ENCODE data around the gene LEF1.

- TF ChIP-seq, protein P1, sequence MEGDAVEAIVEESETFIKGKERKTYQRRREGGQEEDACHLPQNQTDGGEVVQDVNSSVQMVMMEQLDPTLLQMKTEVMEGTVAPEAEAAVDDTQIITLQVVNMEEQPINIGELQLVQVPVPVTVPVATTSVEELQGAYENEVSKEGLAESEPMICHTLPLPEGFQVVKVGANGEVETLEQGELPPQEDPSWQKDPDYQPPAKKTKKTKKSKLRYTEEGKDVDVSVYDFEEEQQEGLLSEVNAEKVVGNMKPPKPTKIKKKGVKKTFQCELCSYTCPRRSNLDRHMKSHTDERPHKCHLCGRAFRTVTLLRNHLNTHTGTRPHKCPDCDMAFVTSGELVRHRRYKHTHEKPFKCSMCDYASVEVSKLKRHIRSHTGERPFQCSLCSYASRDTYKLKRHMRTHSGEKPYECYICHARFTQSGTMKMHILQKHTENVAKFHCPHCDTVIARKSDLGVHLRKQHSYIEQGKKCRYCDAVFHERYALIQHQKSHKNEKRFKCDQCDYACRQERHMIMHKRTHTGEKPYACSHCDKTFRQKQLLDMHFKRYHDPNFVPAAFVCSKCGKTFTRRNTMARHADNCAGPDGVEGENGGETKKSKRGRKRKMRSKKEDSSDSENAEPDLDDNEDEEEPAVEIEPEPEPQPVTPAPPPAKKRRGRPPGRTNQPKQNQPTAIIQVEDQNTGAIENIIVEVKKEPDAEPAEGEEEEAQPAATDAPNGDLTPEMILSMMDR (IDR thresholded peaks at IDR 0.05): no peak
- TF ChIP-seq POLR2A (IDR thresholded peaks at IDR 0.05; ENCODE audit: low read depth) (no peak), POLR2AphosphoS5 (IDR thresholded peaks at IDR 0.05) (no peak), EP300 (IDR thresholded peaks at IDR 0.05) (no peak)
Measured at GRCh38 chr4:108006361-108006760, 162.4 kb downstream of the LEF1 start.

Measured in esophagus muscularis mucosa (tissue), 4 donors.